Activated gamma-delta T cell treated with anti-CD3 and anti-CD28 coated beads, Interleukin-2, amount 50 U/mL, for 16 hours (primary cell): ENCODE results near the gene DENND4A.
"Not testable (repeated sequence)": the region's sequence is repeated elsewhere in the genome, so short reads cannot be mapped to it uniquely, and the experiment has no call there.

Source experiments
- DNase-seq: peaks from one replicate; pipeline ENCODE4 v3.0.0-alpha.2; 2020; ENCODE audit warnings: low read depth

Gene DENND4A

GRCh38 chr15:65632780-65633375 is 159.2 kb downstream of the DENND4A start:
- no peak for DNase-seq

GRCh38 chr15:65631503-65631902 is 160.6 kb downstream of the DENND4A start:
- no peak for DNase-seq

- no peak for DNase-seq
Observed at GRCh38 chr15:65630760-65631159, 161.3 kb downstream of the DENND4A start.

GRCh38 chr15:65629548-65629947 is 162.5 kb downstream of the DENND4A start:
- no peak for DNase-seq

- DNase-seq = no peak
Observed at GRCh38 chr15:65626856-65627255, 165.2 kb downstream of the DENND4A start.

GRCh38 chr15:65623103-65623502 is 169.0 kb downstream of the DENND4A start:
- no peak for DNase-seq

GRCh38 chr15:65621638-65622037 is 170.5 kb downstream of the DENND4A start, which contains the start of gene SLC24A1:
SLC24A1 (plus strand) TSS chr15:65621938; CDS start chr15:65624081, 2,143 bp downstream.
- no peak for DNase-seq

- DNase-seq = no peak
Observed at GRCh38 chr15:65620833-65621232, 171.3 kb downstream of the DENND4A start.

- DNase-seq = no peak
Observed at GRCh38 chr15:65619626-65620290, 172.3 kb downstream of the DENND4A start.

GRCh38 chr15:65618560-65619109 is 173.5 kb downstream of the DENND4A start:
- no peak for DNase-seq

- not testable (repeated sequence) for DNase-seq
Observed at GRCh38 chr15:65615887-65616286, 176.2 kb downstream of the DENND4A start.

- no peak for DNase-seq
Observed at GRCh38 chr15:65612949-65613744, 178.9 kb downstream of the DENND4A start.

GRCh38 chr15:65612616-65612946 is 179.5 kb downstream of the DENND4A start:
- no peak for DNase-seq

GRCh38 chr15:65611888-65612615 is 180.0 kb downstream of the DENND4A start:
- DNase-seq = no peak

- DNase-seq = peak; percentile 85
Observed at GRCh38 chr15:65610871-65611718, 181.0 kb downstream of the DENND4A start, which contains the start of gene INTS14. INTS14 (minus strand) TSS chr15:65611131; CDS start chr15:65607380, 3,751 bp downstream.
